HG03439 (cell line): ENCODE data around the gene GAB2.
A peak's percentile ranks its signal among the peaks of the same experiment; 100 is the strongest.

Experiments used
- ATAC-seq: cut with Tn5 transposase; IDR thresholded peaks from one replicate; pipeline ENCODE4 v1.9.1; 2021; ENCODE audit warnings: mild to moderate bottlenecking, moderate library complexity; ENCODE audit not compliant: unreplicated experiment

Gene GAB2

GRCh38 chr11:78344676-78345075, 72.9 kb downstream of the GAB2 start:
- ATAC-seq = no peak

- ATAC-seq = no peak
Measured at GRCh38 chr11:78344094-78344493, 73.5 kb downstream of the GAB2 start.

- ATAC-seq = no peak
Measured at GRCh38 chr11:78343303-78343702, 74.3 kb downstream of the GAB2 start.

- no peak for ATAC-seq
Measured at GRCh38 chr11:78341841-78342240, 75.8 kb downstream of the GAB2 start.

GRCh38 chr11:78340530-78340929, 77.1 kb downstream of the GAB2 start:
- no peak for ATAC-seq

- no peak for ATAC-seq
Measured at GRCh38 chr11:78339945-78340344, 77.7 kb downstream of the GAB2 start.

- no peak for ATAC-seq
Measured at GRCh38 chr11:78339483-78339882, 78.1 kb downstream of the GAB2 start.

GRCh38 chr11:78338702-78339101, 78.9 kb downstream of the GAB2 start:
- no peak for ATAC-seq

GRCh38 chr11:78338138-78338537, 79.5 kb downstream of the GAB2 start:
- no peak for ATAC-seq

GRCh38 chr11:78337554-78337924, 80.1 kb downstream of the GAB2 start:
- ATAC-seq = no peak

GRCh38 chr11:78336877-78337553, 80.6 kb downstream of the GAB2 start:
- ATAC-seq = no peak

- ATAC-seq = no peak
Measured at GRCh38 chr11:78334109-78334508, 83.5 kb downstream of the GAB2 start.

GRCh38 chr11:78332872-78333271, 84.7 kb downstream of the GAB2 start:
- ATAC-seq = no peak

GRCh38 chr11:78332174-78332866, 85.3 kb downstream of the GAB2 start:
- ATAC-seq = no peak

- ATAC-seq = no peak
Measured at GRCh38 chr11:78331711-78332110, 85.9 kb downstream of the GAB2 start.

GRCh38 chr11:78330361-78330760, 87.3 kb downstream of the GAB2 start:
- no peak for ATAC-seq

GRCh38 chr11:78327945-78328344, 89.7 kb downstream of the GAB2 start:
- no peak for ATAC-seq

GRCh38 chr11:78325274-78325781, 92.3 kb downstream of the GAB2 start:
- ATAC-seq = peak; percentile 49

GRCh38 chr11:78323363-78323762, 94.3 kb downstream of the GAB2 start:
- ATAC-seq = no peak

- no peak for ATAC-seq
Measured at GRCh38 chr11:78319453-78319955, 98.1 kb downstream of the GAB2 start.

- ATAC-seq = no peak
Measured at GRCh38 chr11:78318321-78319114, 99.1 kb downstream of the GAB2 start.
